Activated CD8-positive, alpha-beta memory T cell treated with anti-CD3 and anti-CD28 coated beads, Interleukin-2, amount 50 U/mL, for 24 hours (primary cell): ENCODE data around the gene BBS2.

Experiments
- DNase-seq: peaks from one replicate; pipeline ENCODE4 v3.0.0-alpha.2; 2020; ENCODE audit errors: extremely low read depth

The BBS2 gene

DNA sequence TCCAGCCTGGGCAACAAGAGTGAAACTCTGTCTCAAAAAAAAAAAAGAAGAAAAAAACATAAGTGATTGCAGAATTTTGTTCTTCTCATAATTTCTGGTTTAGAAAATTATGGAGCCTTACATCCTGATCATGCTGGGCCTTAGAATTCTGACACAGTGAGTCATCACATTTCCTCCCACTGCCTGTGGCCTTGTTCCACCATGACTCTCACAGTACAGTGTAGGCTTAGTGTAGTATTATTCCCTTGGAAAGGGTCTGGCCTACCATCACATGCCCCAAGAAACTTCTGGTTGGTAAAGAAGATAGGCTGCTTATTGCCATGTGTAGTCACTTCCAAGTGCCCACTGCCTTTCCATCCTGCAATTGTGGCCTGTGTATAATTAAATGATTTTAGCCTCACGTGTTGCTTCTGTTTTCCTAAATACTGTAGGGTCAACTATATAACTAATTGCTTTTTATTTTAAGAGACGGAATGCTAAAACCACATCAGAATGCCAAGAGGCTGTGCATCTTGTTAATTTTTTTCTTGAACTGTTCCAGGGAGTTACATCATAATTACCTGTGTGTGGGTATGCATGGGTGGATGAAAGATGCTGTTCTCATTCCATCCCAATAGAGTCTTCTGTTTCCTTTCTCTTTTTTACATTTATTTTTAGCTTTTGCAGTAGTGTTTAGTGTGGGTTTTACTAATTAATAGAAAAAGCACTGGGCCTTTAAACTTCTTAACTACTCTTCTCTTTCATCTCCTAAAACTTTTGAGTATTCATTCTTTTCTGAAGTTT, 42.5 kb downstream of the BBS2 start:
- no peak for DNase-seq

DNA sequence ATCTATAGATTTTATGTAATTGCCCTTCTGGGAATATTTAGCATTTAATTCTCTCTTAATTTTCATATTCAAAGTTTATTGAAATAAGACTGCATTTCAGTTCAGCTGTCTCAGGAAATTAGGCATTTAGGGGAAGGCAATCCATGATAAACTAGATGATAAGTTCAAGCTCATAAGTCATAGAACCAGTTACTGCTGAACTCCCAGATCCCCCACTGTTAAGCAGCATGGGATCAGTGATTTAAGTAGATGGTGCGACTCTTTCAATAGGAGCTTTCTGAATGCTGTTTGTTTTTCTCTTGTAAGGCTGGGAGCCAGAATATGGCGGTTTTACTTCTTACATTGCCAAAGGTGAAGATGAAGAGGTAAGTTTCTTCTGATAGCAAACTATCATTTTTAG, 44.6 kb downstream of the BBS2 start:
- no peak for DNase-seq

DNA sequence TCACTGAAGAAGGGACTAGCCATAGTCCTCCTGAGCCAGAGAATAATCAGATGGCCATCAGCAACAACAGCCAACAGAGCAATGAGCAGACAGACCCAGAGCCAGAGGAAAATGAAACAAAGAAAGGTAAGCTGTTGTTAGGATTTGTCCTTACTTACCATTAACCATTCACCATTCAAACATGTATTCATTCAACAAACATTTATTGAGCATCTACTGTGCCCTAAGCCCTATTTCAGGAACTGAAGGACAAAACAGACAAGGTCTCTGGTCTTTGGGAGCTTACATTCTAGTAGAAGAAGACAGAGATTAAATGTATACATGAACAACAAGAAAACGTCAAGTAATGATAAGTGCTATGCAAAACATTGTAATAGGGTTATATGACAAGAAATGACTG, 49.2 kb downstream of the BBS2 start:
- no peak for DNase-seq

DNA sequence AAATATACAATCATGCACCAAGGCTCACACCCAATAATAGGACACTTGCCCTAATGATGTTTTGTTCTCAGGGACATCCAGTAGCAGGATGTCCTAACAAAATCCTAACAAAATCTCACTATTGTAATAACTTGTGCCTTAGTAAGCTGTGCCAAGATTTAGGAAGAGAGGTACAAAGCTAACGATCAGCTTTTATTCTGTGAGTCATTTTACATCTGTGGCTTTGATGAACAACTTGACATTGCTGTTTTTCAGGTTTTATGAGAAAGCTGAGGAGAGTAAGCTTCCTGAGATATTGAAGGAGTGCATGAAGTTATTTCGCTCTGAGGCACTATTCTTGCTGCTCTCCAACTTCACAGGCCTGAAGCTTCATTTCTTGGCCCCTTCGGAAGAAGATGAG, 49.6 kb downstream of the BBS2 start:
- DNase-seq: no peak

DNA sequence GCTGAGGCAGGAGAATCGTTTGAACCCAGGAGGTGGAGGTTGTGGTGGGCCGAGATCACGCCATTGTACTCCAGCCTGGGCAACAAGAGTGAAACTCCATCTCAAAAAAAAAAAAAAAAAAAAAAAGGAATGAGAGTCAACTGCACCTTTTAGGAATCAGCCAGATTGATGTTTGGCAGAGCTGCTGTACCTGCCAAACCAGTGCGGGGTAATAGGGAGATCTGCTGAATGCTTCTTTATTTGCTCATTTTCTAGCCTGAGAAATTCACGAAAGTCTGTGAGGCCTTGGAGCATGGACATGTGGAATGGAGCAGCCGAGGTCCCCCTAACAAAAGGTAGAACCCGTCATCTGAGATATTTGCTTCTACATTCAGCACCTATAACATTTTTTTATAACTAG, 50.1 kb downstream of the BBS2 start:
- DNase-seq: no peak

DNA sequence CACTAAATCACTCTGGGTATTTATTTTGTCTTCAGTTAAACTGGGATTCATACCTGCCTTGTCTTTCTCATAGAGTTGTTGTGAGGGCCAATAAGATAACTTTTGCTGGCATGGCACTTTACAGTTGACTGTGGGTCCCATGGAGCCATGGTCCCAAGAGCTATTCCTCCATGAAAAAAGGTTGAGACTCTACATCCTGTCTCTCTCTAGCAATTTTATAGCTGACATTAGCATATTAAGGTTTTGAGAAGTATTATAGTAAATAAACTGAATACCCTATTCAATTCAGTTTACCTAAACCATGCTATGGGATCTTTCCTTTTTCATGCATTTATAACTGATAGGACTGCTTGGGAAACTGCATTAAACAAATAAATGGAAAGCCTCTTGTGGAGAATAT, 51.0 kb downstream of the BBS2 start:
- no peak for DNase-seq

DNA sequence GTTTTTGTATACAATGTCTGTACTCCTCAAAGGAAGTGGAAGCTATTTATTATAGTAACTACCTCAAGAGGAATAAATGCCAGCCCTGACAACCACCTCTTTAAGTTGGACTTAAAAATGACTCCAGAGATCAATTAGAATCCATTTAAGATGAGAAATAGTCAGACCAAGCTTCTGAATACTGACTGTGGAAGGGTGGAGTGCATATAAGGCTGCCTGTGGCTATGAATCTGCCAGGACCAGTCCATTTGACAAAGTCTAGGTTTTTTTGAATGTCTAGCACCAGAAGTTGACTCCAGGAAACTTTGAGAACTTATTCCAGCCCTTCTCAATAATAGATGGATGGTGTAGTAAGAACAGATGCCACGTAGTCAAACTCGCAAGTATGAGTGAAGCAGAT, 53.5 kb downstream of the BBS2 start:
- DNase-seq: no peak

DNA sequence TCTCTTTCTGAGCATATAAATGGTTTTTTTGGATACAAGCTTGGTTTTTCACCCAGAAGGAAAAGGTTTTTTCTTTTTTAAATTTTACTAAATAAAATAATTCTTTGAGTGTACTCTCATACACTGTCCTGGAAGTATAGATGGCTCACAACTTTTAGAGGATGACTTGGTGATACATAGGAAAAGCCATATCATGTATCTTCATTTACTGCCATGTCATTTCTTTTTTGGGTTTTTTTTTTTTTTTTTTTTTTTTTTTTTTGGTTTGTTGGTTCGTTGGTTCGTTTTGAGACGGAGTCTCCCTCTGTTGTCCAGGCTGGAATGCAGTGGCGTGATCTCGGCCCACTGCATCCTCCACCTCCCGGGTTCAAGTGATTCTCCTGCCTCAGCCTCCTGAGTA, 56.7 kb downstream of the BBS2 start:
- no peak for DNase-seq

DNA sequence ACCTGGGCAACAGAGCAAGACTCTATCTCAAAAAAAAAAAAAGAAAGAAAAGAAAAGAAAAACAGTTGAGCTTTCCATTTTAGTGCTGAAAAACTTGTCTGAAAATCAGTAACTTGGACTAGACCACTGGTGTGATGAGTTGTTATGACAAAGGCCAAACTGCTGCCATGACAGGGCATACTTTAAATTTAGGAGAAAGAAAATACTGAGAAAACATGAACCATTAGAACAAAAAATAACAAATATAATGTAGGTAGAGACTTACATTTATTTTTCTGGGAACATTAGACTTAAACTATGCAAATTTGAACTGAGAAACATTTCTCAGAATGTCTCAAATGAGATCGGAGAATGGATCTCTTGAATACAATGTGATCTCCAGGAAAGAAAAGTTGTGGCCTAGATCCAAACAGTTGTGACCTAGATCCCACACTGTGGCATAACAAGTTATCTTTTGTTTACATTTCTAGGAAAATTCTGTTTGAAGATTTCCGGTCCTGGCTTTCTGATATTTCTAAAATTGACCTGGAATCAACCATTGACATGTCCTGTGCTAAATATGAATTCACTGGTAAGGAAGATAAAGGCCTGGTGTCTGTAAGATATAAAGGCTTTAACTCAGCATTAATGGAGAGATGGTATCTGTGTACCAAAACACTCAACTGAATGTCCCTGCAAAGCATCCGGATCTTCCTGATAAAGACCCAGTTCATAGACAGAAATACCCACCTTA, 57.6 kb downstream of the BBS2 start:
- no peak for DNase-seq

DNA sequence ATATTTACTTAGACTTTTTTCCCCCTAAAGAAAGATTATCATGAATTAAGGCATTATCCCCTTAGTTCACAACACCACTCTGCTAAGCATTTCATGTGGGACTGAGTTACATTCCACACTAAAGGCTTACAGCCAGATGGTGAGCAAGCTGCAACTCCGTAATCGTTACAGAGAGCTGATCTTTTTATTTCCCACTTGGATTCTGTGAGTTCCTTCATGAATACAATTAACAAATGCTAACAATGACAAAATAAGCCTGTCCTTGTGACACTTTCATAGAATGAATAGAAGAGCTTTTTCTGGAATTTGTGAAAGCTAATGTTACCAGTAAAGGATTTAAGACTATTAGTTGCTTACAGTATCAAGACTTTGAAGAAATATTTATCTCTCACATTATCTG, 59.7 kb downstream of the BBS2 start:
- no peak for DNase-seq

DNA sequence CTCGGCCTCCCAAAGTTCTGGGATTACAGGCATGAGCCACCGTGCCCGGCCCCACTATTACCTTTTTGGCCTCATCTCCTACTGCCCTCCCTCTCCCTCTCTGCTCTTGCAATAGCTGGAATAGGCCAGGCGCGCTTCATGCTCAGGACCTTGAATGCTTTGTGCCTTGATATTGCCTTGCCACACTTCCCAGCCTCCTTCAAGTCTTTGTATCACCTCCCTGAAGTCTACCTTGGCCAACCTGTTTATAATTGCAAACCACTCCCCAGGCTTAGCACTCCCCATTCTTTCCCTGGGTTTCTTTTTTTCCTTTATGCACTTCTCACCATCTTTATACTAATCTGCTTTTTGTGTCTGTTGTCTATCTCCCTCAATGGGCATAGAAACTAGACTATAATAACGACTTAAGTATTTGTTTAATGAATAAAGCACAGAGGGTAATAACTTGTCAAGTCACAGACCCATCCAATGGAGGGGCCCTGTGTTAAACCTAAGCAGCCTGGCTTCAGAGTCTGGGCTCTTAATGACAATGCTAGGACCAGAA, 61.8 kb downstream of the BBS2 start:
- no peak for DNase-seq

DNA sequence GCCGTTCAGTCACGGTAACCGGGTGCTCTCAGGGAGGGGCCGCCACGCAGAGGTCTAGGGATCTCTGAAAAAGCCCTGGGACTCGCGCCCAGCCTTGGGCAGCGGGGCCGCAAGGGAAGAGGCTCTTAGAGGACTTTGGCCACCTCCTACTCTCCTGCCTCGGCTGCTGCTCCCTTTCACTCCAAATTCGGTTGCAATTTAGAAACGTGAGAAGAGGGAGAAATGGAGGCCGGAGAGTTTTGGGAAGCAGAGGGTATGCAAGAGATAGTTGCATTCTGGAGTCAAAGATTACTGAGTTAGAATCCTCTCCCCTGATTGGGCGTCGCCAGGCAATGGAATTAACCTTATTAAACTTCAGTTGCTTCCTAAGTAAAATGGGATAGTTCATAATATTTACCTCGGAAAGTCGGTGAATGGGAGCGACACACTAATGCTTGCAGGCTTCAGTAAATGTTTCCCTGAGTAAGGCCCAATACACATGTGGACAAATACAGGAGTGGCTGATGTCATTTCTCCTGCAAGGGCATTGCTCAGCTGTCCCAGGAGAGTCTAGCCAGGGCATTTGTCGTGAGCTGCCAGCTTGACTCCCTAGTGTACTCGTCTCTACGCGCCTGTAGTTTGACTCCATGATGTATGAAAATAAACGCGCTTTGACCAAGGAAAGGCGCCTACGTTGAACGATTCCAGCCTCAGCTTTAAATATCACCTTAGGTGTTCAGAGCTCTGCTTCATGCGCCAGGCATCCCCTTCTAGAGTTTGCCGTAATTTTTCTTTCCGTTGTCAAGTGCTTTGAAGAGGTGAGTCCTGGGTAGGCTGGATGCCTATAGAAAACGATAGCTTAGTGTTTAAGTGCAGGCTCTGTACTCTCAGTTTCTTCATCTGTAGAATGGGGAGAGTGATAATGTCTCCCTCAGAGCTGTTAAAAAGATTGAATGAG, 67.8 kb downstream of the BBS2 start:
- DNase-seq: no peak

DNA sequence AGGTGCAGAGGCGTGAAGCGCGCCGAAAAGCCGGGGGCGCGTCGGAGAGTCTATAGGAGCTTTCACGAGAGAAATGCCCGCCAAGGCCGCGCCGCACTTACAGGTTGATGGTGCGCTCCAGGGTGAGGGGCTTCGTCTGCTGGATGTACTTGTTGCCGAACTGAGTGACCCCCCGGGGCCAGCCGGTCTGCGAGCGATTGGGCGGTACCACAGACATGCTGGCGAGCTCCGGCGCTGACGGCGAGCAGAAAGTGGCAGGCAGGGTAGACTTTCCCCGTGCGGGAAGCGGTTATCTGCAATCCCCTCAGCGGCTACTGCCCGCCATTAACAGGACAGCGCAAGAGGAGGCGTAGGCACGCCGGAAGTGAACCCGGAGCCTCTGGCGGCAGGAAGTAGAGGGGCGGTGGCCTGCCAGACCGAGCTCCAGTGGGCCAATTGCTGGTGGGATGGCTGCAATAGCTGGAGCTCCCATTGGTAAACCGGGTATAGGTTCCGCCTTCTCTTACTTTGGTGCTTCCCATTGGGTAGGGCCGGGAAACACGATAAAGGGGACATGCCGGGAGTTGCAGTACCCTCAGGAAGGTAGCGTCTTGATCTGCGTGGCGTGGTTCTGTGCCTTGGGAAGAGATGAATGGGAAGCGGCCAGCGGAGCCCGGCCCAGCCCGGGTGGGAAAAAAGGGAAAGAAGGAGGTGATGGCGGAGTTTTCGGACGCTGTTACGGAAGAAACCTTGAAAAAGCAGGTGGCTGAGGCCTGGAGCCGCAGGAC, 68.7 kb downstream of the BBS2 start, which contains the start of the genes NUDT21 and OGFOD1:
NUDT21 (minus strand) TSS at position 347 of the 767 bp plus-strand sequence; CDS start at position 217, 130 bp downstream.
OGFOD1 (plus strand) TSS at position 569 of the 767 bp plus-strand sequence; CDS start at position 628, 59 bp downstream.
- peak; percentile 84 for DNase-seq

DNA sequence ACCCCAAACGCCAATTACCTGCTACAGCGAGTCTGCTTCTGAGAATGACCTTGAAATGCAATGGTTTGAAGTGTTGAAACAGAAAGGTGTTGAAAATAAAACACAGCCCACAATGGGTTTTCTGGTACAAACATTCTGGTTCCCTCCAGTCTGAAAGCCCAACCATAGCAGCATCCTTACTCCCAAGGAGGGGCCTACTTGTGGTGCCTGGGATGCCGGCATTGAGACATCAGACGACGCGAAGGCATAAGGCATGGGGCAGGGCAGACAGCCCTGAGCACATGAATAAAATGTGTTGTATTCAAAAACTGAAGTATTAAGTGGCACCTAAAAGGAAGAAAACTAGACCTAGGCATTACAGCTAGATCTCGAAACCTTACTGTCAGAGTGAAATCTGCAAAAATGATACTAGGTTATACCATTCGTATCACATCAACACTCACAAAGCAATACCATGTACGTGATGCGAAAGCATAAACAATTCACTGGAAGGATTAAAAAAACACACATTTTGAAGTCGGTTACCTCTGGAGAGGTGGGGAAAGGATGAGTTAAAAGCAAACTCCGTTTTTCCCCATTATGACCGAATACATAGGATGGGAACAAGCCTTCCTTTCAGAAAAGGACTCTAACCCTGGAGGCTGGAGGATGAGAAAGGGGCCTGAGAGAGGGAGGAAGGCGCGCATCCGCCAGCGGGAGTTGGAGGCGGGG, 69.4 kb downstream of the BBS2 start:
- no peak for DNase-seq

DNA sequence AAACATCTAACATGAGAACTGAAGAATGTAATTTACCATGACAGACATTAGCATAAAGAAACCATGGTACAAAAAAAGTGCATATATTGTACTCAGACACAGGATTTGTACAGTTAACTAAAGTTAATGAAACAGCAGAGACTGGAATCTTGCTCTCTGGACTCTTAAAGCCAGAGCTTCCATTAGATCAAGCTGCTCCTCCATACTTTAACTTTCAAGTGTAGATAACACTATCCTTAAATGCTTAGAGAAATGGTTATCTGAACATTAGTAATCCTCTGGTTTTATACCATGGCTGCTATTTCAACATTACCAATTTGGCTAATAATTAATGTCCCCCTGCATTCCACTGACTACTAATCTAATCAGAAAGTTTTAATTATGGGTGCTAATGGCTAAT, 71.8 kb downstream of the BBS2 start:
- DNase-seq: no peak

DNA sequence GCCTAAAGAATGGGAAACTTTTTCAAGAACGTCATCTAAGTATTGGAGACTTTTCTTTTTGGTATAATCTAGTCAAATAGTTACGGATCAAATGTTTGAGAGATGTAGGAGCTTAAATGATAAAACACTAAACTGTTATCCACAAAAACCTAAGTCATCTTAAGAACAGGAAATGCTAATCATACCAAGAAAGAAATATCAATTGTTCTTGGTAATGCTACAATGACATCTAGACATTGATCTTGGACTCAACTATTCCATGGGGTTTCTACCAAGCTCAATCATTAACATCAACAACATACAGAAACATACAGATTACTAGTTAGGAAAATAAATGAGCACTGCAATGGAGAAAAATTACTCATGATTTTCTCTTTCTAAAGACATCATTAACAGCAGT, 72.5 kb downstream of the BBS2 start:
- DNase-seq: no peak

DNA sequence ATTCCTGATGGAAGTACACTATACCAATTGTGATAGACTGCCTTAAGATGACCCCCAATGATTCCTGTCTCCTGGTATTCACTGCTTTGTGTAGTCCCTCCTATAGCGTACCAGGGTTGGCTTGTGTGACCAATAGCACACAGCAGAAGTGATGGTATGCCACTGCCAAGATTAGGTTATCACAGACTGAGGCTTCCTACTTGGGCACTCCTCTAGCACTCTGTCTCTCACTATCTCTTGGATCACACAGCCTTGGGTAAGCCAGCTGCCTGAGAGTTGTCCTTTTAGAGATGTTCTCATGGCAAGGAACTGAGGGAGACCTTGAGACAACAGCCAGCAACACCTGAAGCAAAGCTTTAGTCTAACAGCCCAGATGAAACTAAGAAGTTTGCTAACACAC, 81.8 kb downstream of the BBS2 start:
- no peak for DNase-seq

DNA sequence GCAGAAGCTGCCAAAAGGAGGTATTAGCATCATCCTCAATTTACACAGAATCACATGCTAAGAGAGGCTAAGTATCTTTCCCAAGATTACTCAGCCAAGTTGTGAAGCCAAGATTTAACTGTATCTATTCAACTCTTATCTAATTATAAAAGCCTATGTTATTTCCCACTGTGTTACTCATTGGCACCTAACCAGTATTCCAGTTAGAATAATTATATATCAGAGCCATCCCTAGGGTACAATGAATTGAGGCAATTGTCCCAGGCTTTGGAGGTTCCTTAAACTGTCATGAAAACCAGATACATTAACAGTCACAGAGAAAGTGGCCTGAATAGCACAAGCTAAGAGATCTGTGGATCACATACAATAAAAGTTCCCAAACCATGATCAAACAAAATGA, 83.6 kb downstream of the BBS2 start:
- DNase-seq: no peak
